Retinal pigment epithelial cell (primary cell): ENCODE results near the gene BOD1.

Experiments
- DNase-seq: peaks from one replicate; pipeline ENCODE4 v3.0.0-alpha.2; 2010; ENCODE audit warnings: low read depth
- H3K4me3 ChIP-seq: 2 replicates; pipeline ENCODE4 v1.5.1; 2011; ENCODE audit warnings: mild to moderate bottlenecking, low read length, control low read depth, moderate library complexity
- TF ChIP-seq, protein P1 (sequence below): conservative IDR thresholded peaks from 2 replicates; pipeline ENCODE4 v1.5.1; 2011; ENCODE audit warnings: low read depth, low read length, control low read depth, inconsistent platforms

The BOD1 gene

DNA sequence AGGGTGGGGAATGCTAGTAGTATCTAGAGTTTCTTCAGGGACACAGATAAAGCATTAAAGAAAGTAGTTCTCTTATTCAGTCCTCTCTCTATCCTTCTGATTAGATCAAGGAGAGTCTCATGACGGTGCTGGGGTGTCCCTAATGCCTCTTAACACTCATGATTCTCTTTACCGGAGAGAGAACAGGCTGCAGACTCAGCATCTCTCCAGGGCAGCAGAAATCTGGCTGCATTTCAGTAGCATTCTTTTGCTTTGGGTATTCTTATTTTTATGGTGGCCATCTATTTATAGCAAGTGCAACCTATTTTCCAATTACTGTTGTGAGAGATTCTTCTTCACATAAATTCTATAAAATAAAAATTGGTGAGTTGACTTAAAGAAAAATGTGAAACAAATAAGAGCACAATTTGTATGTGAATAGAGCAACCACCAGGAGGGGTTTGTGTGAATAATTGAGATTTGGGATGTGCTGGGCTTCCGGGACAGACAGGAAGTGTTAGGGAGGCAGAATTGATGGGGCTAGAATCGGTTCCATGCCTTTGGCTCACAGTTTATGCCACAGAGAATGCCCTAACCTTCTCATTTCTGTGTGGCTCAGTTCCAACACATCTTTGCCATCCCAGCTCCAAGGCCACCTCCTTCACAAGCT, 23.8 kb upstream of the BOD1 start:
- DNase-seq: no peak
- no peak overlapping the region for H3K4me3 ChIP-seq
- TF ChIP-seq, protein P1, sequence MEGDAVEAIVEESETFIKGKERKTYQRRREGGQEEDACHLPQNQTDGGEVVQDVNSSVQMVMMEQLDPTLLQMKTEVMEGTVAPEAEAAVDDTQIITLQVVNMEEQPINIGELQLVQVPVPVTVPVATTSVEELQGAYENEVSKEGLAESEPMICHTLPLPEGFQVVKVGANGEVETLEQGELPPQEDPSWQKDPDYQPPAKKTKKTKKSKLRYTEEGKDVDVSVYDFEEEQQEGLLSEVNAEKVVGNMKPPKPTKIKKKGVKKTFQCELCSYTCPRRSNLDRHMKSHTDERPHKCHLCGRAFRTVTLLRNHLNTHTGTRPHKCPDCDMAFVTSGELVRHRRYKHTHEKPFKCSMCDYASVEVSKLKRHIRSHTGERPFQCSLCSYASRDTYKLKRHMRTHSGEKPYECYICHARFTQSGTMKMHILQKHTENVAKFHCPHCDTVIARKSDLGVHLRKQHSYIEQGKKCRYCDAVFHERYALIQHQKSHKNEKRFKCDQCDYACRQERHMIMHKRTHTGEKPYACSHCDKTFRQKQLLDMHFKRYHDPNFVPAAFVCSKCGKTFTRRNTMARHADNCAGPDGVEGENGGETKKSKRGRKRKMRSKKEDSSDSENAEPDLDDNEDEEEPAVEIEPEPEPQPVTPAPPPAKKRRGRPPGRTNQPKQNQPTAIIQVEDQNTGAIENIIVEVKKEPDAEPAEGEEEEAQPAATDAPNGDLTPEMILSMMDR: peak; percentile 13

DNA sequence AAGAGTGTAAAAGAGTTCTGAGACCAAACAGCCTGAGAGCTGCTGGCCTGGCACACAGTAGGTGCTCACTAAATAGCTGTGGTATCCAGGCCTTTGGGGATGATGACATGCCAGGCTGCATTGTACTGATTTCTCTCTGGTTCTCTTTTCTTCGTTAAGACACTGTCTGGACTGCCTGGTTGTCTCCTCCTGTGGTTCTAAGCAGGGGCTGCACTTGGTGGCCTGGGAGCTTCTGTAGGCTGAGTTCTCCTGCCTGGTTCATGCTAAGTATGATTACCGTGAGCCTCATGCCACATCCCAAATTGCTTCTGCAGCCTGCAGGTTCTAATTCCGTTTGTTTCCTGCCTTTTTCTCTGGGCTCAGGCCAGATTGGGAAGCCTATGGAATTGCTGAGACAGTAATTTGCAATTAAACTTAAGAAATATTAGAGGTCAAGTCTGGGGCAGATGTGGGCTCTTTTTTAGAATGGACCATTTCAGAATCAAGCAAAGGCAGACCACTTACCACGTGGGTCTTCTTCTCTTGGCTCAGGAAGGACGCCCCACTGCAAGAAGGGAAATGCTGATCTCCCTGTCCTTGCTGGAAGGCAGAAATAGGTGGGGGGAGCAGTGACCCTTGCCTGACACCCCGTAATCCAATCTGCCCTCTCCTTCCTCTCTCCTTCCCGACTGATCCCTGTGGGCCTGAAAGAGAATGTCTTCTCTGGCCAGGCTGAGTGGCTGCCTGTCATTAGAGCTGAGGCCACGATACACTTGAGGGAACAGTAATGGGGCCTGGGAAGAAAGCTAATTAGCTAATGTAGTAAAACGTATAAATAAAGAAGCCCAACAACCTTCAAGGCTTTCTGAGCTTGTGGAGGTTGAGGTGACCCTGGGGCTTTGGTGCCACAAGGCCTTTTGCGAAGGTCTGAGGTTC, 21.9 kb upstream of the BOD1 start:
- no peak for DNase-seq
- TF ChIP-seq, protein P1: peak; percentile 8
- H3K4me3 ChIP-seq: no peak overlapping the region

DNA sequence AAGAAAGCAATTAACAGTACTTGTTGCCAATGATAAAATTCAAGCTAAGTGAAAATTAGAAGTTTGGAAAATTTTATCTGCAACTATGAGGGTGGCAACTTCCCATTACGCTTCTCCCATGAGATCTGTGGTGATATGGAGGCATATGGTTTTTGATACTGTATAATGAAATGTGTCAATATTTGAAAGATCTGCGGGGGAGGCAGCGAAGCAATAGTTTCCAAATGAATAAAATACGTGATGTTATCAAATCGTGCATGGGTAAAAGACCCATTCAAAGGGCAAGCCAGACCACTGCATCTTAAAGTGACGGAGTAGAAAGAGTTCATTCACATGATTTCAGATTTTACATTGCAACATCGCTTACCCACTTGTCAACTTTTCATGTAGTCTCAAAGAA, 20.9 kb upstream of the BOD1 start:
- no peak overlapping the region for H3K4me3 ChIP-seq
- TF ChIP-seq, protein P1: no peak
- no peak for DNase-seq

DNA sequence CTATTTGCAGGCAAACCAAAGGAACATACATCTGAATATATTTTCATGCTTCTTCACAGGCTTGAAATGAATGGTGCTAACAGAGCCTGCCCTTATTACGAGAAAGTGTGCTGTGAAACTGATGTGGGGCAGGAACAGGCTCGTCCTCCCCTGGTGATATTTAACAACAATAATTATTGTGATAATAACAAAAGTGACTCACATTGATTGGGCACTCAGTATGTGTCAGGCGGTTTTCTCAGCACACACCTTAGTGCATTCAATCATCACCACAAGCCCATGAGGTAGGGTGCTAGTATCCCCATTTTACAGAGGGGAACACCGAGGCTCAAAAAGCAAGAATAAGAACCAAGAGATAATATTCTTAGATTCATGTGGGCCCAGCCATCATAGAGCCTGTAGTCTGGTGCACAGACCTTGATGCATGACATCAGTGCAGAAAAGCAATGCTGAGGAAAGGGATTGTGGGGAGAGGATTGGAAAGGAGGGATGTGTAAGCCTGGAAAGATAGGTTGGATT, 18.1 kb upstream of the BOD1 start:
- H3K4me3 ChIP-seq: no peak overlapping the region
- DNase-seq: no peak
- TF ChIP-seq, protein P1: no peak

DNA sequence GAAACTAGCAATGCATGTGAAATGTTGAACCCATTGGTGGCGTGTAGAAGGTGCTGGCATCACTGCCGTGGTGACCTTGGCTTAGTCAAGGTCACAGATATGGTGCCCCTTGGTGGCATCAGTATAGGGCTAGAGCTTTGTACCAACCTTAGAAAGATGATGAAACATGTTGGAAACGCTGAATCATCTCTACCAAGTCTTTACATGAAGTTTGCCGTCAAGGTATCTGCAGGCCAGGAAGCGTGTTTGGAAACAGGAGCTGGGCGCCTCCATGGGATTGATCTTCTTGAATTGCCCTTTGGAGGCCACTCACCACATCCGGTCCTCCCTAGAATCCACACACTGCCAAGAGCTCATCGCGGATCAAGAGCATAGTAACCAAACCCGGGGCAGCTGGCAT, 16.9 kb upstream of the BOD1 start:
- no peak for DNase-seq
- no peak overlapping the region for H3K4me3 ChIP-seq
- TF ChIP-seq, protein P1: no peak

DNA sequence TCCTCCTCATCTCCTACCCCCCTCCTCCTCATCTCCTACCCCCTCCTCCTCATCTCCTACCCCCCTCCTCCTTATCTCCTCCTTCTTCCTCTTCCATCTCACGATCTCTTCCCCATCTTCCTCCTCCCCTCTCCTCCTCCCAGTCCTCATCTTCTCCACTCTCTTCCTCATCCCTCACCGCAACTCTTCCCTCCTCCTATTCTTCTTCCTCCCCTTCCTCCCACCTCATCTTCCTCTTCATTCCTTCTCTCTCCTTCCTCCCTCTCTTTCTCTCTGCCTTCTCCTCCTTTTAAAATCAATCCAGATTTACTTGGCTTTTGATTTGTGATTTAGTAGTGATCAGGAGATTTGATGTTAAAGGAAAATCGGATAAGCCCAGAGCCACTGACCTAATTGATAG, 15.0 kb upstream of the BOD1 start:
- TF ChIP-seq, protein P1: no peak
- H3K4me3 ChIP-seq: no peak overlapping the region

More for the DNA sequence above, 15.0 kb upstream of the BOD1 start:
- no peak for DNase-seq
